HG02763 (cell line): Measurements from ENCODE around the gene FUT2.
A peak's percentile ranks its signal among the peaks of the same experiment; 100 is the strongest.
"Not testable (repeated sequence)": the region's sequence is repeated elsewhere in the genome, so short reads cannot be mapped to it uniquely, and the experiment has no call there.

Source experiments
- ATAC-seq: cut with Tn5 transposase; IDR thresholded peaks from one replicate; pipeline ENCODE4 v1.9.1; 2021; ENCODE audit warnings: mild to moderate bottlenecking, moderate library complexity; ENCODE audit not compliant: unreplicated experiment

FUT2 gene

GRCh38 chr19:48698046-48698445 lies 2.3 kb downstream of the FUT2 start:
- ATAC-seq = no peak

- ATAC-seq = no peak
Observed at GRCh38 chr19:48702701-48703100, 6.9 kb downstream of the FUT2 start.

GRCh38 chr19:48703316-48703715 lies 7.5 kb downstream of the FUT2 start:
- ATAC-seq = no peak

GRCh38 chr19:48705431-48705830 lies 9.7 kb downstream of the FUT2 start:
- no peak for ATAC-seq

- ATAC-seq = no peak
Observed at GRCh38 chr19:48708471-48708870, 12.7 kb downstream of the FUT2 start.

GRCh38 chr19:48711106-48711662 lies 15.4 kb downstream of the FUT2 start:
- ATAC-seq = no peak

- no peak for ATAC-seq
Observed at GRCh38 chr19:48713041-48713863, 17.5 kb downstream of the FUT2 start.

- peak; percentile 91 for ATAC-seq
Observed at GRCh38 chr19:48713864-48714755, 18.3 kb downstream of the FUT2 start.

GRCh38 chr19:48714759-48715675 lies 19.2 kb downstream of the FUT2 start:
- no peak for ATAC-seq

GRCh38 chr19:48715681-48716171 lies 20.0 kb downstream of the FUT2 start:
- ATAC-seq = no peak

- ATAC-seq = no peak
Observed at GRCh38 chr19:48716562-48717291, 21.0 kb downstream of the FUT2 start.

GRCh38 chr19:48718106-48718505 lies 22.3 kb downstream of the FUT2 start:
- ATAC-seq = not testable (repeated sequence)

- no peak for ATAC-seq
Observed at GRCh38 chr19:48718711-48719231, 23.0 kb downstream of the FUT2 start.

- ATAC-seq = no peak
Observed at GRCh38 chr19:48719263-48720171, 23.7 kb downstream of the FUT2 start, which contains the start of gene MAMSTR. Gene MAMSTR (minus strand): TSS chr19:48719725. CDS start chr19:48719031, 694 bp downstream.

- no peak for ATAC-seq
Observed at GRCh38 chr19:48720251-48720612, 24.5 kb downstream of the FUT2 start.

GRCh38 chr19:48720613-48721296 lies 25.0 kb downstream of the FUT2 start:
- peak; percentile 85 for ATAC-seq

GRCh38 chr19:48722196-48722708 lies 26.5 kb downstream of the FUT2 start:
- no peak for ATAC-seq
